AG04450 (cell line): ENCODE data around the gene ADI1. TPM values are rescaled to one million over a fixed set of nuclear protein-coding genes. Genes with fewer than 3 reads are reported as not detected.
"Not testable (repeated sequence)": the region's sequence is repeated elsewhere in the genome, so short reads cannot be mapped to it uniquely, and the experiment has no call there.

ENCODE experiments used
- CTCF ChIA-PET: fragments of 300-600, 350-600 bp; formaldehyde crosslinking; extraction: SDS; loops from one replicate; lab custom pipeline; 2022; ENCODE audit warnings: antibody characterized with exemption, inconsistent platforms; lab: Charles Lee
- POLR2A ChIA-PET: fragments of 350-600 bp; formaldehyde crosslinking; extraction: SDS; loops from one replicate; lab custom pipeline; 2021; ENCODE audit warnings: antibody characterized with exemption, inconsistent platforms; lab: Yijun Ruan, JAX
- DNase-seq: peaks from one replicate; pipeline ENCODE4 v3.0.0-alpha.2; 2011; ENCODE audit warnings: low read depth, low spot score
- H3K27ac ChIP-seq: one replicate; pipeline ENCODE4 v1.5.1; 2012; ENCODE audit warnings: low read depth, low read length, control low read depth
- H3K27me3 ChIP-seq: one replicate; pipeline ENCODE4 v1.6.0; 2012; ENCODE audit warnings: low read length; ENCODE audit not compliant: control insufficient read depth, insufficient read depth
- H3K4me3 ChIP-seq: 2 replicates; pipeline ENCODE4 v1.5.1; 2011; ENCODE audit warnings: mild to moderate bottlenecking, low read depth, low read length, control low read depth
- H3K9me3 ChIP-seq: 2 replicates; pipeline ENCODE4 v1.5.1; 2012; ENCODE audit warnings: low read length; ENCODE audit not compliant: control insufficient read depth, insufficient read depth
- CTCF ChIP-seq: IDR thresholded peaks from 2 replicates; pipeline ENCODE4 v1.5.1; 2011; ENCODE audit warnings: low read depth, low read length, control low read depth, inconsistent platforms
- polyA plus RNA-seq: library from polyadenylated mRNA; depleted of rRNA; stranded (reverse); fragments of >200 nt; gene quantifications from 2 replicates; pipeline ENCODE4 v1.2.3, GENCODE V29; 2011

Gene ADI1
- polyA plus RNA-seq, 1 experiment, result 71.4 TPM

GRCh38 chr2:3518496-3519254 is 656 bp downstream of the ADI1 start:
- CTCF ChIA-PET, result interaction anchor here (0.9 kb wide), 1 partner anchor 94 kb away, joined by 3 read pairs; no protein-coding TSS in a partner anchor
- DNase-seq, result peak; percentile 94
- H3K27me3 ChIP-seq, result no peaks in the 10 kb centered on the region
- TF ChIP-seq CTCF, result no peak
- H3K9me3 ChIP-seq, result no peaks in the 10 kb centered on the region; the same call in 1 of the 2 replicates
- H3K4me3 ChIP-seq, result peak overlapping the region; percentile 88
- peak overlapping the region; percentile 76 for H3K27ac ChIP-seq
- POLR2A ChIA-PET, result interaction anchor here (0.6 to 1.3 kb wide), 8 partner anchors 17 to 66 kb away, joined by 3 to 6 read pairs (median 3); partner anchors contain the start of gene RNASEH1

- POLR2A ChIA-PET, result interaction anchor here (0.6 to 1.3 kb wide), 5 partner anchors 18 to 66 kb away, joined by 3 to 6 read pairs (median 4); partner anchors contain the start of gene RNASEH1
- no peak for DNase-seq
- Histone ChIP-seq H3K4me3 (peak overlapping the region; percentile 88), H3K9me3 (no peaks in the 10 kb centered on the region; the same call in 1 of the 2 replicates), H3K27ac (peak overlapping the region; percentile 71), H3K27me3 (no peaks in the 10 kb centered on the region)
- CTCF ChIA-PET, result interaction anchor here (0.9 kb wide), 1 partner anchor 94 kb away, joined by 3 read pairs; no protein-coding TSS in a partner anchor
- no peak for TF ChIP-seq CTCF
Observed at GRCh38 chr2:3517948-3518495, 1.3 kb downstream of the ADI1 start.

GRCh38 chr2:3516831-3517230 is 2.5 kb downstream of the ADI1 start:
- H3K27me3 ChIP-seq, result no peaks in the 10 kb centered on the region
- ChIA-PET POLR2A (interaction anchor here (0.7 kb wide), 1 partner anchor 11 kb away, joined by 11 read pairs; no protein-coding TSS in a partner anchor), CTCF (interaction anchor here (0.9 to 1.1 kb wide), 2 partner anchors 55 to 93 kb away, joined by 3 to 4 read pairs; no protein-coding TSS in a partner anchor)
- DNase-seq, result no peak
- H3K9me3 ChIP-seq, result no peaks in the 10 kb centered on the region; the same call in 1 of the 2 replicates
- H3K4me3 ChIP-seq, result no peak overlapping the region
- TF ChIP-seq CTCF, result no peak
- no peak overlapping the region for H3K27ac ChIP-seq

GRCh38 chr2:3515438-3515837 is 3.9 kb downstream of the ADI1 start:
- POLR2A ChIA-PET, H3K27ac ChIP-seq, DNase-seq, CTCF ChIA-PET, H3K27me3 ChIP-seq, H3K9me3 ChIP-seq, H3K4me3 ChIP-seq: not testable (repeated sequence)

- Histone ChIP-seq H3K27me3 (no peaks in the 10 kb centered on the region), H3K27ac (no peak overlapping the region), H3K9me3 (no peaks in the 10 kb centered on the region), H3K4me3 (no peak overlapping the region)
- ChIA-PET CTCF (no interaction called here), POLR2A (no interaction called here)
- DNase-seq, result no peak
- TF ChIP-seq CTCF, result no peak
Observed at GRCh38 chr2:3513026-3513810, 6.1 kb downstream of the ADI1 start.
